GM12873 (cell line): Measurements from ENCODE around the gene ANAPC2.

Source experiments
- CTCF ChIP-seq: IDR thresholded peaks from 2 replicates; pipeline ENCODE4 v1.5.1; 2012; ENCODE audit warnings: low read depth, mild to moderate bottlenecking, moderate library complexity, low read length, control low read depth; ENCODE audit not compliant: insufficient read depth; ENCODE audit errors: missing control alignments

The ANAPC2 gene

GRCh38 chr9:137167277-137167746, 21.0 kb downstream of the ANAPC2 start:
- TF ChIP-seq CTCF: no peak

- no peak for TF ChIP-seq CTCF
Measured at GRCh38 chr9:137166380-137167229, 21.8 kb downstream of the ANAPC2 start.

- no peak for TF ChIP-seq CTCF
Measured at GRCh38 chr9:137165250-137165836, 23.0 kb downstream of the ANAPC2 start.

- no peak for TF ChIP-seq CTCF
Measured at GRCh38 chr9:137164370-137165249, 23.8 kb downstream of the ANAPC2 start.

GRCh38 chr9:137163805-137164204, 24.6 kb downstream of the ANAPC2 start:
- no peak for TF ChIP-seq CTCF

- no peak for TF ChIP-seq CTCF
Measured at GRCh38 chr9:137163365-137163715, 25.0 kb downstream of the ANAPC2 start.
